Left ventricle myocardium superior (tissue), 1 donor: ENCODE results near the gene CYSTM1. TPM values are rescaled to one million over a fixed set of nuclear protein-coding genes. Genes with fewer than 3 reads are reported as not detected.
A peak's percentile ranks its signal among the peaks of the same experiment; 100 is the strongest.
"Not testable (repeated sequence)": the region's sequence is repeated elsewhere in the genome, so short reads cannot be mapped to it uniquely, and the experiment has no call there.

Source experiments
- ATAC-seq: fragments of 200-7000 bp; cut with Tn5 transposase; one replicate; pipeline ENCODE4 v1.9.1; 2020; ENCODE audit warnings: mild to moderate bottlenecking, moderate library complexity
- DNase-seq: peaks from one replicate; pipeline ENCODE4 v3.0.0-alpha.2; 2020
- intact Hi-C: fragments of 100-400 bp; cut with micrococcal nuclease; formaldehyde crosslinking; loops from one replicate; pipeline ENCODE4 v1.11.0; 2022
- total RNA-seq: library from RNA; stranded (reverse); fragmentation: NEBNext Ultra II Directional; extraction: Animal tissue kit (Norgen Biotek cat#: 25700); gene quantifications from one replicate; pipeline ENCODE4 v1.2.1, GENCODE V29; 2021
- donor health status: DM: no; HTN: yes; CAD: no; lungs with severe emphysema.

The CYSTM1 gene
- total RNA-seq, 1 donor from 2014 or later: 58.2 TPM

DNA sequence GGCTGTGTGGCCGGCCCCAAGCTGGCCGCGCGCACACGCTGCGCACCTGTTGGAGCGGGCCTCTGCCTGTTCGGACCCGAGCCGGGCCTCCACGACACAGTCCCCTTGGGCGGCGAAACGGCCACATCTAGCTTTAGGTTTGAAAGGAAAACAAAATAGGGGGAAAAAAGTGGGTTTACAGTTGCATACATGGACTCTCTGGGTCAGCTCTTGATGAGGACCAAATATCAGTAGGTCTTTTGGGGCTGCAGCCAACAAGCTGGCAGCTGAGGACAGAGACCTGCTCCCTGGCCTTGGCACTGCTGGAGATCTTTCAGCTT lies 28.5 kb upstream of the CYSTM1 start:
- intact Hi-C loops: no loop called here
- no peak for ATAC-seq
- no peak for DNase-seq

DNA sequence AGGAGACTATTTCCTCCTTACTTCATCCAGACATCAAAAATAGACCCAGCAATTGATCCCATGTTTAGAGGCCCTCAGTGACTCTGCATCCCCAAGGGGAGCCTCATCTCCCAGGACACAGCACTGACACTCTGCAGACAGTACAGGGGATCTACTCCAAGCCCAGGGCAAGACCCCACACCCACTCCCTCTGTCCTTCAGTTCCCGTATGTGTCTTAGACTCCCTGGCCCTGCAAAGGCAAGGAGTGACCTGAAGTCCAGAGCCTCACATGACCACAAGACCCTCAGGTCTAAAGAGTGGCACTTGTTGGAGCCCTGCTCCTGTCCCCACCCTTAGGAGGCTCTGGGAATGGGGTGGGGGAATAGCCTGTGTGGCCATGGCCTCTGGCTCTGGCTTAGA lies 27.5 kb upstream of the CYSTM1 start:
- intact Hi-C loops: no loop called here
- no peak for ATAC-seq
- no peak for DNase-seq

DNA sequence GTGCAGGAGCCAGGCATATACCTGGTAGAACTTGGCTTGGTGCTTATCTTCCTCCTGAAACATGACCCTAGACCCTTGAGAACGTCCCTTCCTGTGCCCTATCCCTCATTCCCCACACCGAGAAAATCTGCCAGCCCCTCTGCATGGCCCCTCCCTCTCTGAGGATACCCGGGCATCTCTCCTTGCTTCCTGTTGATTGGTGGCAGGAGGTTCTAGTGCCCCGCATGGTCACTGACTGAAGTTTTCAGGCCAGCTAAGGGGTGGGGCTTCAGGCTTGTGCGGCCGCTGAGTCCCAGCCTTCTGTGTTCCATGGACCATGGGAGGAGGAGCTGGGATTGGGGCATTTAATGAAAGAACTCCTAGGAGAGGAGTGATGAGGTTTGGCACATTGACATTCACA lies 26.5 kb upstream of the CYSTM1 start:
- intact Hi-C loops: no loop called here
- ATAC-seq (no peak), DNase-seq (no peak)

DNA sequence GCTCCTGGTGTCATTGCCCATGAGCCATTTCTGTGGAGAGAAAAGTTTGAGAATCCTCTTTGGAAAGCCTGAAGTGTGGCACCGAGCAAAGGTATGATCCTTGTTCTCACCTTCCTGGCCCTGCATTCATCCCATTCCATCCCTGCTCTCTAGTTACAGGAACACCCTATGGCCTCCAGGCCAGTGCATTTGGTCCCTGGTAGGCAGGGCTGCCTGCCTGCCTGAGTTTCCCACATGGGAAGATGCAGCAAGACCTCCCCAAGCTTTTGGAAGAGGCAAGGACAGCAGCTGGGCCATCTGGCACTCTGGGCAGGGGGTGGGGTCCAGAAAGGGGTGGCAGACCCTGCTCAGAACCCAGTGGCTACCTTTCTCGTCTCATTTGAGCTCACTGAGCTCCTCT lies 24.8 kb upstream of the CYSTM1 start:
- ATAC-seq (no peak), DNase-seq (no peak)
- intact Hi-C loops: no loop called here

DNA sequence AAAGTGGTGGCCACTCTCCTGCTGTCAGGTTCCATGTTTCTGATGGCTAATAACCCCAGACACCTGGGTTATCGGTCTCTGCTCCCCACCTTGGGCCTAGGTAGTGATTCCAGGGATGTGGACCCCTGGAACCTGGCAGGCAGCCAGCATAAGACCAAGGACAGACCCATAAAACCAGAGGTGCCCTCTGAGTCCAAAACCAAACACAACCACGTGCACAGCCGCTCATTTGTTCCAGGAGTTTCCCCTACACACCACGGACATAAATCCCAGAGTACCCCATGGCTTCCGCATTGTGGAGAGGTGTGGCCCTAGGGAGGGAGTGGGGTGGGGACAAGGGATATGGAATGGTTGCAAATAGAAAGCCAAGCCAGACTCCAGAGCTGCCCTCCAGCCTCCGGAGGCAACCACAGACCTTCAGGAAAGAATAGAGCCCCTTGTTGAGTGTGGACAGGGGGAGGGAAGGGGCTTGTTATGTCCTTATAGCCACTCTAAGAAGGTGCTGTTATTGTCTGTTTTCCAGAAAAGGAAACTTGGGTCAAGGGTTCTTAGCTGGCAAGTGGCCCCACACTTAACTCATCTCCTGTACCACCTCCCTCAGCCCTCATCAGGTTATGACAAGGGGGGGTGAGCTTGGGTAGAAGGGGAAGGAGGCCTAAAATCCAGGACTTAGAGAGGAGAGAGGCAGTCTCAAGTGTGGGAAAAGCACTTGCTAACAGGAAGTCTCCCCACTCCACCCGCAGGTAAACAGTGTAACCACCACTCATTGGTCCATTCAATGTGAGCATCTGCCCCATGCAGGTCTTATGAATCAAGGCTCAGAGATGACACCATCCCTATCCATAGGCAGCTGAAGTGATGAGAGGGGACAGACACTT lies 23.6 kb upstream of the CYSTM1 start:
- intact Hi-C loops: no loop called here
- ATAC-seq (no peak), DNase-seq (no peak)

DNA sequence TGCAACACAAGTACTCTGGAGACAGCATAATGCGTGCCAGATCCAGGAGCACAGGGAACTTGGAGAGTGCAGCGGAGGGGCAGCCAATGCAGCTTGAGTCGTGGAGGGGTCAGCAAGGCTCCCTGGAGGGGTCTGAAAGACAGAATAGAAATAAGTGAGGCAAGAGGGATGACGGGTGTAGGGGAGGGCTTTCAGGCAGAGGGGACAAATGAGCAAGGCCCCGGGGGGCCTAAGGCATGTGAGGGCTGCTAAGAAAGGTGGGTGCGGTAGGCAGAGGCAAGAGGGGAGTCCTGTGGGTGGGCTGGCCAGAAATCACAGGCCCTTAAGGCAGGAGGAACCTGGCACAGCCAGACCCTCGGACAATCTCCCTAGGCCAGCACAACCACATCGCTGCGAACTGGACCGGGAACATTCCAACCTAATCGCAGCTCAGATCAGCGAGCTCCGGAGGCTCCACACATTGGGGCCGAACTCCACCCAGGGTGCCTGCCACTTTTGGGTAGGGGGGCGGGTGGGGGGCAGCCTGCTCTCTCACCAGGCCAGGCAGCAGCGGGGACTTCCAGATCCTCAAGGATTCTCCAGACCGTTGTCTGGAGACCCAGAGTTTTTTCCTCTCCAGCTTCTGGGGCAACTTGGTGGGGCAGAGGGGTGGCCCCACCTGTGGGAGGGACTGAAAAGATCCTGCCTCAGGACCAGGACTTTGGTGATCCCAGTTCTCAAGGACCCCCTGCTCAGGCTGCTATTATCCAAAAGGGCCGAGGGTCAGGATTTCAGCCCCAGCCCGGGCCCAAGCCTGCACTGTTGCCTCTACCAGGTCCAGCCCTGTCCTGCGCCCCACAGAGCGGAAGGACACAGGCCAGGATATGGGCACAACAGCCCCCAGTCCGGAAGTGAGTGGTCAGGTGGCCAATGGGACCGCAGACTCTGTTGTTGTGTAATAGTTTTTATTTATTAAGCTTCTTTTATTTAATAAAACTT lies 22.7 kb upstream of the CYSTM1 start:
- ATAC-seq: no peak
- intact Hi-C loops: no loop called here
- no peak for DNase-seq

DNA sequence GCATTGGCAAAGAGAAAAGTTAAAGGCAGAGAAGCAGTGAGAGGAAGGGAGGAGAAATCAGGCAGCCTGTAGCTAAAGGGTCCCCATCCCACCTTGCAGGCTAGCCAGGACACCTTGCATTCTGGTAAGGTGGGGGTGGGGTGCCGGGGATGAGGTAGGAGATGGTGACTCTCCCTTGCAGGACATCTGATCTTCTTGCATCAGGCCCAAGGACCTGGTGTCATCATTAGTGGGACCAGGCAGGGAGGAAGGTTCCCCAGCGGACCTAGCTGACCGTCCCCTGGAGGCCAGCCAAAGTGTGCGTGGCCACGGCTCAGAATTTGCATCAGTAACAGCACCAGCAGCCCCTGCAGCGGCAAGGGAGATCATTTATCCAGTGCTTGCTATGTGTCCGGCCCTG lies 21.7 kb upstream of the CYSTM1 start:
- peak; percentile 42 for DNase-seq
- intact Hi-C loops: no loop called here
- ATAC-seq: no peak

DNA sequence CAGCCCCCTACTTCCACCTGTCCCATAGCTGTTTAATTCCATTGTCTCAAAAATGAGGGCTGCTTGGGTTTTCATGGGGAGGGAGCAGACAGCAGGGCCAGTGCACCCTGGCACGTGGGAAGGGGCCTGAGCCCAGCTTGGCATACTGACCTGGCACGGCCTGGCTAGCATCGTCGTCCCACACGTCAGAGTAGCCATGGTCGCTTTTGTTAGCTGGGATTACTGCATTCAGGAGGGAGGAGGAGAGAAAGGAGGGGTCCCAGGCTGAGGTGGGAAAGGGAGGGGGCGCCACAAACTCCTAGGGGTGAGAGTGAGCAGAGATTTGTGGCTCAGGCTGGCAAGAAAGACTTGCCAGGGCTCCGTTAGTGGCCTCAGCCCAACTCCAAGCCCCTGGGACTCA lies 21.1 kb upstream of the CYSTM1 start:
- no peak for ATAC-seq
- DNase-seq: no peak
- intact Hi-C loops: no loop called here

DNA sequence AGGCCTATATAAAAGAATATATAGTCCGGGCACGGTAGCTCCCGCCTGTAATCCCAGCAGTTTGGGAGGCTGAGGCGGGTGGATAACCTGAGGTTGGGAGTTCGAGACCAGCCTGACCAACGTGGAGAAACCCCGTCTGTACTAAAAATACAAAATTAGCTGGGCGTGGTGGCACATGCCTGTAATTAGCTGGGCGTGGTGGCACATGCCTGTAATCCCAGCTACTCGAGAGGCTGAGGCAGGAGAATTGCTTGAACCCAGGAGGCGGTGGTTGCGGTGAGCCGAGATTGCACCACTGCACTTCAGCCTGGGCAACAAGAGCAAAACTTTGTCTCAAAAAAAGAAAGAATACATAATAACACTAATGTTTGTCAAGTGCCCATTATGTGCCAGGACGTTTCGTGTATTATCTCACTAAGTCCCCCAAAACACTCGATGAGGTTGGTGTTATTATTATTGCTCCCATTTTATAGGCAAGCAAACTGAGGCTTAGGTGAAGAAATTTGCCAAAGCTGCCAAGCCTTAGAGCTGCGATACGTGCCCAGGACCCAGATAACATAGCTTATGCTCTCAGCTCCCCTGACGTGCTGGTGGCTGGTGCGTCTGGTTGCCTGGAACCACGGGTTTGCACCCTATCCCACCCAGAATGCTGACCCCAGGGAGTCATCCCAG lies 20.1 kb upstream of the CYSTM1 start:
- not testable (repeated sequence) for DNase-seq, ATAC-seq
- intact Hi-C loops: loop anchor here (5.0 kb wide), 2 partner anchors 83 to 368 kb away; no protein-coding TSS in a partner anchor

DNA sequence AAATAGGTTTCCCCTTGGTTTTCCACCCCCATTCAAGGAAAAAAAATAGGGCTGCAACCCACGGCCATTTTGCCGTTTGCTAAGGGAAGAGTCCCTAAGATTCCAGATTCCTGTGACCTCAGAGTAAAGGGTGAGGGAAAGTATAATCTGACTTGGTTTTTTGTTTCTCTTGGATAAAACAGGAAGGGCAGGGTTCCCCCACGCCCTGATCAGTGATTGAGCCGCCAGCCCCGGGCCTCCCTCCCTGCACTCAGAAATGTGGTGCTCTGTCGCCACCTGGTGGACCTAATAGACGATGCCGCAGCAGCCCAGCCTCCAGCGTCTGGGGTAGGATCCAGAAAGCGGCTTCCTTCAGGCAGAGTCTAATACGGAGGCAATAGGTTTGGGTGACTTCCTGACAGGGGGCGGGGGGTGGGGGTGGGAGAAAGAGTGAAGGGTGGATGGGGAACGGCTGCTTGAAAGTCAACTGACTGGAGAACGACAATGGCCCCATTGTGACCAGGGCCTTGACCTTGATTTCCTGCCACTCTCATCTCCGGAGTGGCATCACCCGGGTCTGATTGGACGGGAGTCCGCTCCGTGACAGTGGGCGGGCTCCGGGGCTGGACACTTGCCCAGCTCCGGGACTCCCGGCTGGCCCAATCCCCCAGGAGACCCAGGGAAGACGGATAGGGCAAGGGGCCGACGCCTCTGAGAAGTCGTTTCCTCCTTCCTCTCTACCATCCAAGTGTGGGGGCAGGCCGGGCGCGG lies 17.8 kb upstream of the CYSTM1 start:
- intact Hi-C loops: loop anchor here (5.0 kb wide), 2 partner anchors 85 to 370 kb away; no protein-coding TSS in a partner anchor
- ATAC-seq: peak; percentile 96

DNA sequence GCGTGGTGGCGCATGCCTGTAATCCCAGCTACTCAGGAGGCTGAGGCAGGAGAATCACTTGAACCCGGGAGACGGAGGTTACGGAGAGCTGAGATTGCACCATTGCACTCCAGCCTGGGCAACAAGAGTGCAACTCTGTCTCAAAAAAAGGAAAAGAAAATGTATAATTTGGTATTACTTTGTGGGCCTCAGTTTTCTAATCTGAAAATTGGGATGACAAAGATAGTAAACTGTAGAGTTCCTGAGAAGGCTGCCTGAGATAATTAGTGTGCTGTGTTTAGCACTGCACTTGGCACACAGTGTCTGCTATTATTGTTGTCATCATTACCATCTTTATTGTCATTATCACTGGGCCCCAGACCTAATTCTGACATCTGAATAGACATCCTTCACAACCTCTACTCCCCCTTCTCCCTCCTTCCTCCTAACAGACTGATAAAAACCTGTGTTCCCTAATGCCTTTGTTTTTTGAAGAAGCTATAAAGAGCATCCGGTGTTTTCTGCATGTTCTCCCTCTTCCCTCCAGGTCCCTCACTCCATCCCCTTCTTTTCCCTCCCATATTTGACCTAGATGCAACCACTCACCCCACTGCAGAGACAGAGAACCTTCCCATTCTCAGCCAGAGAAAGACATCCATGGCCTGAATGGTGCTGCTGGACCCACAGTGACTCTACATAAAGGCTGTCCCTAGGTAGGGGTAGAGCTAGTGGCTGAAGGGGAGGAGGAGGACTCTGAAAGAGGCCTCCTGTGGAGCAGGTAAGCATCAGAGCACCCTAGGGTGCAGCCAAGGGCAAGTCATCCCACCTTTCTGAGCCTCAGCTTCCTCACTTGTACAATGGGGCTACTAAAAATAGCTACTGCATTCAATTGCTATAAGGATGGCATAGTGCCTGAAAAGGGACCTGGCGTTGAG lies 15.7 kb upstream of the CYSTM1 start:
- DNase-seq (no peak), ATAC-seq (no peak)
- intact Hi-C loops: loop anchor here (5.0 kb wide), 2 partner anchors 87 to 372 kb away; no protein-coding TSS in a partner anchor

More for the DNA sequence above, 17.8 kb upstream of the CYSTM1 start:
- DNase-seq: peak; percentile 93

DNA sequence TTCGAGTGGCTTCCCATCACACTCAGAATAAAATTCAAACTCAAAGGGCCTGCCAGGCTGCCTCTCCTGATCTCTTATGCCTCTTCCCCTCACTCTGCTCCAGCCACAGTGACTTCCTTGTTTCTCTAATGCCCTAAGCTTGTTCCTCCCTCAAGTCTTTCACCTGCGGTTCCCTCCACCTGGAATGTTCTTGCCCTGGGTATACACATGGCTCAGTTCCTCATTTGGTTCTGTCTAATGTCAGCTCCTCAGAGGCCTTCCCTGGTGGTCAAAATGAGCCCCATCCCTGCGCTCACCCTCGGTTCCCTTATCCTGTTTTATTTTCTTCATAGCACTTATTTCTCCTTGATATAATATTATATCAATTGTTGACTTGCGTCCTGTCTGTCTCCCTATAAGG lies 12.7 kb upstream of the CYSTM1 start:
- intact Hi-C loops: no loop called here
- ATAC-seq: no peak
- DNase-seq: no peak

DNA sequence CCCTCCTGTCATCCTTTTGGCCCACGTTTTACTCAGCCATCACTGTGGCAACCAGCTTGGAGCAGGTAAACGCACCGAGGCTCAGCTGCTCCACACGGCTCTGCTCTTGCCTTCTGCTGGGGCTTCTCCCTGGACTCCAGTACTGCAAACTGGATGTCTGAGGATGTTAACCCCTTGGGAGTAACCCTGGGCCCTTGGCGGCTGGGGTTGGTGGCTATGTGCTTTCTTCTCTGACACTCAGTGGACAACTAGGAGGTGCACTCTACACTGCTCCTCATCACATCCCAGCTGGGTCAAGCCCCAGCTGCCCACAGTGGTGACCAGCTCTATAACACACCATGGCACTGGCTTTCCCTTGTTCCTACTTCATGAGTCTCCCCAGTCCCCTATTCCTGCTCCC lies 12.2 kb upstream of the CYSTM1 start:
- no peak for DNase-seq
- intact Hi-C loops: no loop called here
- no peak for ATAC-seq

DNA sequence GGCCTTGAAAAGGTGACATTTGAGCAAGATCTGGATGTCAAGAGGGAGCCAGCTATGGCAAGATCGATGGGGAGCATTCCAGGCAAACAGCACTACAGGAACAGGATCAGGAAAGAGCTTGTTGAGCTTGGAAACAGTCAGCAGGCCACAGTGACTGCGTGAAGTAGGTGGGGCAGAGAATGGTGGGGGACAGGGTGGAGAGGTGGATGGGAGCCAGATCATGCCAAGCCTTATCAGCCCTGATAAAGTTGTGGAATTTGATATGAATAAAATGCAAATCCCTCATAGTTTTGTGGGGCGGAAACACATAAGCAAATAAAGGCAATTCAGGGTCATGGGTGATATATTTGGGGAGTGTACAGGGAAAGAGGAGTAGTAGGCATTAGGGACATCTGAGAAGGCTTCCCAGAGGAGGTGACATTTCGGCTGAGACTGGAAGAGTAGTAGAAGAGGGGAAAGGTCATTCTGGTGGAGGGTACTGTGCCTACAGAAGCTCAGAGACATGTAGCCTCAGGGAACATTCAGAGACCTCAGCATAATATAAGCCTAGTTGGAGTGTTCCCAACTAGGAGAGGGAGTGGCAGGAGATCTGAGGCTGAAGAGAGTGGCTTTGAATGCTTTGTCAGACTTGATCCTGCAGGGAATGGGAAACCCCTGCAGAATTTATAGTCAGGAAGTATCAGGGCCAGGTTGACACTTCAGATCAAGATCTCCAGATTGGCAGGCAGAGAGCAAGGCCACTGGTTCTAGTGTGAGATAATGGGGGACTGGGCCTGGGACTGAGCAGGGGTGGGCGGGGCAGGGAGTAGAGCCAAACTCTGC lies 9.7 kb upstream of the CYSTM1 start:
- ATAC-seq (peak; percentile 53), DNase-seq (no peak)
- intact Hi-C loops: no loop called here

DNA sequence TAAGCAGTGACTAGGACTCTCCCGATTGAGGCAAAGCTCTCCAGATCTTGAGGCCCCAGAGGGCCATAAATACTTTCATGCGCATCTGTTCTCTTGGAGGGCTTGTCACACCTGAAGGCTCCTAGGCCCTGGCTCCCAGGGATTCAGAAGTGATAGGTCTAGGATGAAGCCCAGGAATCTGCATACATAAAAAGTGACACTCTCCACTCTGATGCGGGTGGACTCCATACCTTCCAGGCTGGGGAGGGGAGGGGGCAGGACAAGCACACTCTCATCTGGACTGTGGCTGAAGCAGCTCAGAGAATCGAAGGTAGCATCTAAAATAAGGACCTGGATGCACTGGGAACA lies 9.1 kb upstream of the CYSTM1 start:
- ATAC-seq (no peak), DNase-seq (no peak)
- intact Hi-C loops: no loop called here

DNA sequence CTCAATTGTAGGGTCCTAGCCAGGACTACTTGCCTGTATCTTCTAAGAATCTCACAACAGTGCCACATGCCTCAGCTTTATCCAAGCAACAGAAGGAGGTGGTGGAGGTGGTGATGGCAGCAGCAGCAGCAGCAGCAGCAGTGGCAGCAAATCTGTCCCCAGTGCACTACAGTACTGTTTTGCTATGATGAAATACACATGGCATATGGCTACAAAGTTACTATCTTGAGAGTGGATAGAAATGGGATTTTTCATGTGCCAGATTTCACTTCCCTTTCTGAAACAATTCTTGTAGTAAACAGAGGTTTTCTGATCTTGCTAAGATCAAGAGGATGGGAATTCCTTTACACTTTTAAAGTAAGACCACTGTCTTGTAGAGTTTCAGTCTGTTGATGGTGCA lies 8.1 kb upstream of the CYSTM1 start:
- DNase-seq (no peak), ATAC-seq (no peak)
- intact Hi-C loops: no loop called here

DNA sequence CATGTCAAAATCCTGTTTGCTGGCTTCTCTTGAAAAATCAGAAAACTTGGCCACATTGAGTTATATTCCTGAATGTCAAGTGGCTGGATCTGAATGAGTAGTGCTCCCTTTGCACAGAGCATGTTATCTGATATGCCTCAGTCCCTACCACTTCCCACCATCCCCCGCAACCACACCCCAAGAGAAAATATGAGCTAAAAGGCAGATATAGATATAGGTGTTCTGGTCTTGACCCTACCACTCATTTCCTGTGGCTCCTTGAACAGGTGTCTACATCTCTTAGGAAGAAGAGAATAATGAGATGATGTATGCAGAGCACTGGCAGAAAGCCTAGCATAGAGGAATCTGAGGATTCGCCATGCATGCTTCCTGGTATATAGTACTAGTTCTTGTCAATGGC lies 6.6 kb upstream of the CYSTM1 start:
- ATAC-seq: no peak
- DNase-seq: no peak
- intact Hi-C loops: no loop called here
